GM12878 (cell line): Measurements from ENCODE around the gene RIMS1. TPM values are rescaled to one million over a fixed set of nuclear protein-coding genes. Genes with fewer than 3 reads are reported as not detected.

ENCODE experiments used
- ATAC-seq: fragments of 200-7000 bp; cut with Tn5 transposase; 3 replicates; pipeline ENCODE4 v1.9.1; 2020; ENCODE audit warnings: mild to moderate bottlenecking, moderate library complexity
- BruUV-seq: library from RNA; stranded (reverse); fragments of 400-500 nt; replicated peaks from 2 replicates; lab custom pipeline; 2021; lab: Mats Ljungman, UMichigan
- CTCF ChIA-PET: fragments of 300-600 bp; sonication (Branson Sonifier 250); formaldehyde crosslinking; extraction: SDS; loops from one replicate; lab custom pipeline; 2021; ENCODE audit warnings: inconsistent platforms; lab: Yijun Ruan, JAX
- POLR2A ChIA-PET: fragments of 350-600 bp; formaldehyde crosslinking; extraction: SDS; loops from one replicate; lab custom pipeline; 2021; ENCODE audit warnings: inconsistent platforms; lab: Charles Lee
- RAD21 ChIA-PET: fragments of 300-600 bp; sonication (Branson Sonifier 250); formaldehyde crosslinking; loops from one replicate; lab custom pipeline; 2023; ENCODE audit warnings: antibody characterized with exemption; ENCODE audit not compliant: unreplicated experiment; lab: Charles Lee
- SMC1A ChIA-PET: fragments of 300-600 bp; sonication (Branson Sonifier 250); formaldehyde crosslinking; loops from one replicate; lab custom pipeline; 2023; ENCODE audit not compliant: unreplicated experiment, uncharacterized antibody; lab: Charles Lee
- DNase-seq: peaks from one replicate; pipeline ENCODE4 v3.0.0-alpha.2; 2011; ENCODE audit warnings: low read depth, low spot score
- FAIRE-seq: peaks from 3 replicates; lab custom pipeline; 2011; peaks lifted over from hg19 to GRCh38; lab: Jason Lieb, UNC
- H2AFZ ChIP-seq: 2 replicates; pipeline ENCODE4 v1.6.0; 2011; ENCODE audit warnings: low read depth, low read length, control low read depth; ENCODE audit not compliant: control insufficient read depth
- H3K27ac ChIP-seq: 2 replicates; pipeline ENCODE4 v1.5.1; 2011; ENCODE audit warnings: control low read depth; ENCODE audit not compliant: control insufficient read depth, insufficient read depth
- H3K27me3 ChIP-seq, 2 experiments: replicated peaks in 1 of 2; 2 replicates each; pipeline versions ENCODE4 v1.6.0 to v1.6.1; 2011; ENCODE audit warnings: low read length in 1 of 2; ENCODE audit not compliant: control insufficient read depth in 2 of 2, insufficient read depth in 2 of 2
- H3K36me3 ChIP-seq, 2 experiments: 2 replicates each; pipeline ENCODE4 v1.5.1; 2011; ENCODE audit warnings: low read length in 1 of 2; ENCODE audit not compliant: control insufficient read depth in 2 of 2, insufficient read depth in 2 of 2
- H3K4me1 ChIP-seq: 2 replicates; pipeline ENCODE4 v1.6.1; 2011; ENCODE audit warnings: mild to moderate bottlenecking, low read length, moderate library complexity, mixed read lengths; ENCODE audit not compliant: control insufficient read depth, insufficient read depth
- H3K4me2 ChIP-seq: 2 replicates; pipeline ENCODE4 v1.6.0; 2011; ENCODE audit warnings: control low read depth; ENCODE audit not compliant: control insufficient read depth, insufficient read depth
- H3K4me3 ChIP-seq: fragments of 200-600 bp; sonication (generic); 2 replicates; pipeline ENCODE4 v1.5.1; 2016
- H3K79me2 ChIP-seq: 2 replicates; pipeline ENCODE4 v1.6.0; 2011; ENCODE audit warnings: low read length; ENCODE audit not compliant: control insufficient read depth, insufficient read depth
- H3K9ac ChIP-seq: 2 replicates; pipeline ENCODE4 v1.8.0; 2011; ENCODE audit warnings: low read length, control low read depth, mixed read lengths; ENCODE audit not compliant: control insufficient read depth, insufficient read depth
- H3K9me3 ChIP-seq: replicated peaks from 3 replicates; pipeline ENCODE4 v1.5.1; 2011; ENCODE audit warnings: mild to moderate bottlenecking, low read length; ENCODE audit not compliant: control insufficient read depth, insufficient read depth
- H4K20me1 ChIP-seq: 2 replicates; pipeline ENCODE4 v1.6.0; 2011; ENCODE audit not compliant: control insufficient read depth, insufficient read depth
- ATF3 ChIP-seq: IDR thresholded peaks from 2 replicates; pipeline ENCODE4 v1.6.1; 2011; ENCODE audit warnings: low read depth, mild to moderate bottlenecking, low read length, moderate library complexity, borderline replicate concordance; ENCODE audit errors: extremely low read depth
- BCLAF1 ChIP-seq: fragments of 450-650 bp; IDR thresholded peaks from 2 replicates; pipeline ENCODE4 v1.6.1; 2017; ENCODE audit warnings: antibody characterized with exemption, mild to moderate bottlenecking, moderate library complexity
- HSF1 ChIP-seq: fragments of 150-350 bp; IDR thresholded peaks from 2 replicates; pipeline ENCODE4 v1.6.1; 2014; ENCODE audit warnings: mild to moderate bottlenecking, low read depth, low read length
- IKZF1 ChIP-seq: fragments of 450-650 bp; conservative IDR thresholded peaks from 2 replicates; pipeline ENCODE4 v1.6.1; 2017; ENCODE audit warnings: antibody characterized with exemption, mild to moderate bottlenecking
- IKZF2 ChIP-seq, 2 experiments: fragments of 450-650 bp; IDR thresholded peaks; 2 replicates each; pipeline ENCODE4 v1.6.1; 2017; ENCODE audit warnings: mild to moderate bottlenecking in 2 of 2, moderate library complexity in 2 of 2
- JUNB ChIP-seq: IDR thresholded peaks from 2 replicates; pipeline ENCODE4 v1.6.1; 2016; ENCODE audit warnings: antibody characterized with exemption, mild to moderate bottlenecking
- MEF2B ChIP-seq: fragments of 450-650 bp; IDR thresholded peaks from 2 replicates; pipeline ENCODE4 v1.6.1; 2018; ENCODE audit warnings: mild to moderate bottlenecking, moderate library complexity; ENCODE audit not compliant: partially characterized antibody, poor library complexity, severe bottlenecking
- RB1 ChIP-seq: fragments of 450-650 bp; formaldehyde crosslinking; IDR thresholded peaks from 2 replicates; pipeline ENCODE4 v1.6.1; 2017; ENCODE audit warnings: mild to moderate bottlenecking, borderline replicate concordance
- ZNF274 ChIP-seq: IDR thresholded peaks from one replicate; pipeline ENCODE4 v1.8.0; 2011; ENCODE audit not compliant: insufficient read length, insufficient read depth
- WGBS: methylation state at CpG from one replicate; pipeline ENCODE4 v1.1.6; 2016; ENCODE audit warnings: low lambda C conversion rate; ENCODE audit not compliant: insufficient replicate concordance, insufficient coverage; ENCODE audit errors: missing lambda C conversion rate; 5-methylcytosine and 5-hydroxymethylcytosine counted together
- in situ Hi-C: fragments of 300-500 bp; cut with MboI; formaldehyde crosslinking; loops from 9 replicates; pipeline ENCODE4 v1.14.3; 2018; ENCODE audit warnings: mixed read lengths
- intact Hi-C: fragments of 100-400 bp; cut with micrococcal nuclease; formaldehyde crosslinking; loops from one replicate; pipeline ENCODE4 v1.14.2; 2022; ENCODE audit not compliant: unreplicated experiment
- polyA plus RNA-seq, 11 experiments: library from polyadenylated mRNA; depleted of rRNA in 4 of 11; unstranded in 6 of 11; stranded (reverse) in 5 of 11; fragments of >200 nt; fragmentation: Nextera tagmentation in 4 of 11; fragmentation: Illumina TruSeq in 1 of 11; extraction: Ambion mirVana in 4 of 11; extraction: Trizol in 1 of 11; gene quantifications; 1 replicate in 1 of 11; 2 replicates in 10 of 11; pipeline versions ENCODE4 v1.2.1 to v1.2.3, GENCODE V29; 2011 to 2016; ENCODE audit warnings: inconsistent platforms in 2 of 11, missing spikeins in 2 of 11, low read depth in 1 of 11
- total RNA-seq, 4 experiments: library from RNA; depleted of rRNA in 3 of 4; stranded (reverse); fragments of >200 nt in 3 of 4; fragmentation: Illumina TruSeq in 1 of 4; extraction: Trizol in 1 of 4; gene quantifications; 2 replicates each; pipeline versions ENCODE4 v1.2.1 to v1.2.3, GENCODE V29; 2013 to 2021

The RIMS1 gene
- total and polyA plus RNA-seq, 10 of the 15 experiments (the other 5 are each of a cell fraction or from before 2014, with no cell fraction given): 0.05 to 0.76 (median 0.23) TPM

GRCh38 chr6:72288592-72288991 is 402.2 kb downstream of the RIMS1 start (continued):
- no peak for TF ChIP-seq HSF1
- no peak for TF ChIP-seq IKZF2 (IDR thresholded peaks at IDR 0.05)
- no peak for TF ChIP-seq BCLAF1

- no peak for FAIRE-seq
Measured at GRCh38 chr6:72290620-72291019, 404.3 kb downstream of the RIMS1 start.

More at GRCh38 chr6:72290620-72291019, 404.3 kb downstream of the RIMS1 start:
- H3K79me2 ChIP-seq: no peaks in the 10 kb centered on the region
- H3K36me3 ChIP-seq: no peaks in the 10 kb centered on the region
- H3K4me3 ChIP-seq: no peak overlapping the region
- BruUV-seq: no TSS peak
- SMC1A ChIA-PET: no interaction called here
- POLR2A ChIA-PET: no interaction called here
- no peaks in the 10 kb centered on the region for H3K4me1 ChIP-seq
- 23% methylated on average over 8 of the region's 8 CpGs for WGBS
- CTCF ChIA-PET: no interaction called here
- no peaks in the 10 kb centered on the region for H3K9me3 ChIP-seq
- no peak overlapping the region for H3K27ac ChIP-seq
- H3K27me3 ChIP-seq: no peaks in the 10 kb centered on the region
- H3K4me2 ChIP-seq: no peak overlapping the region
- intact Hi-C loops: no loop called here
- DNase-seq: no peak
- H3K9ac ChIP-seq: no peak overlapping the region
- TF ChIP-seq ZNF274 (no peak), JUNB (no peak), IKZF1 (no peak), ATF3 (no peak), MEF2B (no peak), RB1 (no peak), IKZF2 (IDR thresholded peaks at IDR 0.05) (no peak)
- TF ChIP-seq, all 136 proteins: peak for 0
- RAD21 ChIA-PET: no interaction called here
- Histone ChIP-seq H4K20me1 (no peaks in the 10 kb centered on the region), H2AFZ (no peak overlapping the region)
- no peak for ATAC-seq
- in situ Hi-C loops: no loop called here
